ENCODE measurements around the gene LSM7.

The LSM7 gene

DNA sequence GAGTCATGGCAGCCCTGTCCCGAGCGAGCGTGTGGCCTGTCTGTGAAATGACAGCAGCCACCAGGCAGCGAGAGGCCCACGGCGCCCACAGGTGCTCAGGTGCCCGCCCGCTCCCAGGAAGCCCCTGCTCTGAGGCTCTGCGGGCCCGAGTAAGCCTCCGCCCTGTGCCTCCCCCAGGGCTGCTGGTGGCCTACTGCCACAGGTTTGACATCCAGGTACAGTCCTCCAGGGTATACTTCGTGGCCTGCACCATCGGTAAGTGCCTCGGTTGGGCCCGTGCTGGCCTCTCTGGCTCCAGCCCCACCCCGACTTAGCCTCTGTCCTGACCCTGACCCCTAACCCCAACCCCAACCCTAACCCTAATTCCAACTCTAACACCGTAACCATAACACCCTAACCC lies 16.7 kb upstream of the LSM7 start:
- peaks cover 5% of the 10 kb centered on the region for H3K79me1 ChIP-seq (ENCODE audit: low read depth, low read length)
- H3K4me3 ChIP-seq (ENCODE audit: low read length in 2 of 2), result no peak overlapping the region
- no peak overlapping the region for H3K4ac ChIP-seq (ENCODE audit: low read length)
- H2BK120ac ChIP-seq (ENCODE audit: low read depth, low read length), result no peak overlapping the region
- no peaks in the 10 kb centered on the region for H3K27me3 ChIP-seq (ENCODE audit: control insufficient read depth in 3 of 3, insufficient read depth in 3 of 3, low read depth in 1 of 3, low read length in 3 of 3)
- DNase-seq (ENCODE audit: low spot score), result no peak
- no peak overlapping the region for H3K9ac ChIP-seq (ENCODE audit: low read depth, low read length, poor library complexity)
- H2BK12ac ChIP-seq (ENCODE audit: low read length), result no peak overlapping the region
- H3K18ac ChIP-seq (ENCODE audit: low read length), result no peak overlapping the region
- no peak overlapping the region for H4K91ac ChIP-seq (ENCODE audit: low read depth, low read length, poor library complexity)
- H3K9me3 ChIP-seq (replicated peaks in 1 of 2; ENCODE audit: control insufficient read depth in 2 of 2, insufficient read depth in 1 of 2, low read depth in 1 of 2, low read length in 2 of 2), result no peaks in the 10 kb centered on the region
- no peak overlapping the region for H3K4me2 ChIP-seq (ENCODE audit: insufficient read depth, low read length, poor library complexity, severe bottlenecking)
- no peak overlapping the region for H2AFZ ChIP-seq (ENCODE audit: low read length)
- no peak overlapping the region for H3K14ac ChIP-seq (ENCODE audit: low read length)
- peak overlapping the region; percentile 31 for H3K23ac ChIP-seq (ENCODE audit: low read depth, low read length, poor library complexity)
- no peaks in the 10 kb centered on the region for H3K4me1 ChIP-seq (ENCODE audit: control insufficient read depth in 2 of 2, insufficient read depth in 1 of 2, low read depth in 1 of 2, low read length in 2 of 2)
- no peak overlapping the region for H3K27ac ChIP-seq (replicated peaks; ENCODE audit: low read length)
- peak overlapping the region; percentile 43 for H4K8ac ChIP-seq (ENCODE audit: low read depth, low read length)
- no peak overlapping the region for H2AK5ac ChIP-seq (ENCODE audit: low read depth, low read length)
- WGBS, 2 donors (ENCODE audit: extremely low coverage in 2 of 2, insufficient read length in 2 of 2, insufficient replicate concordance in 1 of 2), result 100% methylated on average over 1 of the region's 17 CpGs; no CpG with 5 or more reads in 1 of the 2 donors
- H2BK15ac ChIP-seq (ENCODE audit: low read length), result no peak overlapping the region
- peak overlapping the region; percentile 24 for H2BK5ac ChIP-seq (ENCODE audit: low read length)
- H3K36me3 ChIP-seq (replicated peaks in 1 of 2; ENCODE audit: control insufficient read depth in 2 of 2, insufficient read depth in 2 of 2, low read length in 2 of 2), result peaks cover 13 to 49% of the 10 kb centered on the region in 2 donors

DNA sequence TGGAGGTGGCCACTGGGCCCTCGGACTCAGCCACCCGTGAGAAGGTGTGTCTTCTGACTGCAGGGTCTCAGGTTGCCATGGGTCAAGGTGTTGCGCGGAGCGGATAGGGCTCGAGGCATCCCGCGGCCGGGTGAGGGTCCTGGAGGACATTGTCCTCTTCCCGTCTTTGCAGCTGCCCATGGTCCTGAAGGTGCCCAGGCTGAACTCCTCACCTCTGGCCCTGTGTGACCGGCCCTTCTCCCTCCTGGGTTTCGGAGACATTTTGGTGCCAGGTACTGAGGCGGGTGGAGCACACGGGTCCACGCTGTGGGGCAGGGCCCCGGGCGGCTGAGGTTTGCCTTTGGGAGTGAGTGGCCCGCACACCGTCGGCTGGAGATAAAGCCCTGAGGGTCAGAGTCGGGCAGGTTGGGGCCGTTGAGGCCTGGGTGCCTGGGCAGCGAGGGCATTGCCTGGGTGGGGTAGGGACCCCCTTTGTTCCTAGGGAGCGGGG lies 16.0 kb upstream of the LSM7 start:
- Histone ChIP-seq H2BK120ac (ENCODE audit: low read depth, low read length) (no peak overlapping the region), H3K23ac (ENCODE audit: low read depth, low read length, poor library complexity) (no peak overlapping the region), H3K36me3 (replicated peaks in 1 of 2; ENCODE audit: control insufficient read depth in 2 of 2, insufficient read depth in 2 of 2, low read length in 2 of 2) (peaks cover 11 to 53% of the 10 kb centered on the region in 2 donors), H3K9ac (ENCODE audit: low read depth, low read length, poor library complexity) (no peak overlapping the region), H3K4me2 (ENCODE audit: insufficient read depth, low read length, poor library complexity, severe bottlenecking) (no peak overlapping the region), H3K27ac (replicated peaks; ENCODE audit: low read length) (no peak overlapping the region), H2BK12ac (ENCODE audit: low read length) (no peak overlapping the region), H4K91ac (ENCODE audit: low read depth, low read length, poor library complexity) (no peak overlapping the region), H2BK5ac (ENCODE audit: low read length) (peak overlapping the region; percentile 24), H2BK15ac (ENCODE audit: low read length) (no peak overlapping the region), H3K4me1 (ENCODE audit: control insufficient read depth in 2 of 2, insufficient read depth in 1 of 2, low read depth in 1 of 2, low read length in 2 of 2) (no peaks in the 10 kb centered on the region), H4K8ac (ENCODE audit: low read depth, low read length) (no peak overlapping the region), H3K14ac (ENCODE audit: low read length) (no peak overlapping the region), H3K27me3 (ENCODE audit: control insufficient read depth in 3 of 3, insufficient read depth in 3 of 3, low read depth in 1 of 3, low read length in 3 of 3) (no peaks in the 10 kb centered on the region), H2AK5ac (ENCODE audit: low read depth, low read length) (no peak overlapping the region), H2AFZ (ENCODE audit: low read length) (no peak overlapping the region), H3K9me3 (replicated peaks in 1 of 2; ENCODE audit: control insufficient read depth in 2 of 2, insufficient read depth in 1 of 2, low read depth in 1 of 2, low read length in 2 of 2) (no peaks in the 10 kb centered on the region), H3K79me1 (ENCODE audit: low read depth, low read length) (peaks cover 11% of the 10 kb centered on the region), H3K18ac (ENCODE audit: low read length) (no peak overlapping the region), H3K4me3 (ENCODE audit: low read length in 2 of 2) (no peak overlapping the region), H3K4ac (ENCODE audit: low read length) (no peak overlapping the region)
- no peak for DNase-seq (ENCODE audit: low spot score)
- no CpG with 5 or more reads among the region's 24 CpGs for WGBS, 2 donors (ENCODE audit: extremely low coverage in 2 of 2, insufficient read length in 2 of 2, insufficient replicate concordance in 1 of 2)

DNA sequence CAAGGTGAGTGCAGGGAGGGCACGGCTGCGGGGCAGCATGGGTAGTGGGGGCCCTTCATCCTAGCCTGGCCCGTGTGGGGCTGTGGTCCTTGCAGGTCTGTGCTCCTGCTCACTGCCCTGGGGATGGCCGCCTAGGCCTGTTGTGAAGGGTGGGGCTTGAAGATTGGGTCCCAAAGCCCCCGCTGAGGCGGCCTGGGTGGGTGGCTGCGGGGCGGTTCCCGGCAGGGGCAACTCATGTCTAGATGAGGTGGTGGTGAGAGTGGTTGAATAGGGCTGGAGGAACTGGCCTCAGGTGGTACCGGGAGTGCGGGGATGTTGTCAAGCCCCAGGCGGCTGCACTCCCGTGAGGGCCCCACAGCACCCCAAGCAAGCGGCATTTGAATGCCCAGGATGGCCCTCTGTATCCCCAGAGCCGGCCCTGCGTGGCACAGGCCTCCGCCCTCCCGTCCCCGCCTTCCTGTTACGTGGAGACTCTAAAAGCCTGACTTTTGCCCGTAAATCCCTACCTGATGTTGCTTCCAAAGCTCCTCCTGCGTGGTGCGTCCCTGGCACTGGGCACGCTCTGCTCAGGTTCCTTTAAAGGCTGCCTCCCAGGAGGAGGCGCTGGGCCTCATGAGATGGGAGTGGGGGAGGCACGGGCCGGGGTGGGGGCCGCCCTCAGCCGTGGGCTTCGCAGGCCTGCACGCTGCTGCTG lies 15.1 kb upstream of the LSM7 start:
- Histone ChIP-seq H3K27me3 (ENCODE audit: control insufficient read depth in 3 of 3, insufficient read depth in 3 of 3, low read depth in 1 of 3, low read length in 3 of 3) (no peaks in the 10 kb centered on the region), H4K91ac (ENCODE audit: low read depth, low read length, poor library complexity) (no peak overlapping the region), H3K23ac (ENCODE audit: low read depth, low read length, poor library complexity) (peak overlapping the region; percentile 10), H3K4me3 (ENCODE audit: low read length in 2 of 2) (no peak overlapping the region), H3K36me3 (replicated peaks in 1 of 2; ENCODE audit: control insufficient read depth in 2 of 2, insufficient read depth in 2 of 2, low read length in 2 of 2) (peaks cover 14 to 58% of the 10 kb centered on the region in 2 donors), H3K9me3 (replicated peaks in 1 of 2; ENCODE audit: control insufficient read depth in 2 of 2, insufficient read depth in 1 of 2, low read depth in 1 of 2, low read length in 2 of 2) (no peaks in the 10 kb centered on the region), H4K8ac (ENCODE audit: low read depth, low read length) (peak overlapping the region; percentile 43), H3K4me1 (ENCODE audit: control insufficient read depth in 2 of 2, insufficient read depth in 1 of 2, low read depth in 1 of 2, low read length in 2 of 2) (no peaks in the 10 kb centered on the region), H2AFZ (ENCODE audit: low read length) (no peak overlapping the region), H2BK15ac (ENCODE audit: low read length) (no peak overlapping the region), H3K18ac (ENCODE audit: low read length) (peak overlapping the region; percentile 4), H3K27ac (replicated peaks; ENCODE audit: low read length) (no peak overlapping the region), H3K9ac (ENCODE audit: low read depth, low read length, poor library complexity) (peak overlapping the region; percentile 50), H3K79me1 (ENCODE audit: low read depth, low read length) (peaks cover 19% of the 10 kb centered on the region), H3K4ac (ENCODE audit: low read length) (no peak overlapping the region), H3K4me2 (ENCODE audit: insufficient read depth, low read length, poor library complexity, severe bottlenecking) (no peak overlapping the region), H3K14ac (ENCODE audit: low read length) (peak overlapping the region; percentile 56), H2BK5ac (ENCODE audit: low read length) (peak overlapping the region; percentile 66), H2BK120ac (ENCODE audit: low read depth, low read length) (no peak overlapping the region), H2AK5ac (ENCODE audit: low read depth, low read length) (peak overlapping the region; percentile 61), H2BK12ac (ENCODE audit: low read length) (no peak overlapping the region)
- no CpG with 5 or more reads among the region's 31 CpGs for WGBS, 2 donors (ENCODE audit: extremely low coverage in 2 of 2, insufficient read length in 2 of 2, insufficient replicate concordance in 1 of 2)
- DNase-seq (ENCODE audit: low spot score), result no peak

DNA sequence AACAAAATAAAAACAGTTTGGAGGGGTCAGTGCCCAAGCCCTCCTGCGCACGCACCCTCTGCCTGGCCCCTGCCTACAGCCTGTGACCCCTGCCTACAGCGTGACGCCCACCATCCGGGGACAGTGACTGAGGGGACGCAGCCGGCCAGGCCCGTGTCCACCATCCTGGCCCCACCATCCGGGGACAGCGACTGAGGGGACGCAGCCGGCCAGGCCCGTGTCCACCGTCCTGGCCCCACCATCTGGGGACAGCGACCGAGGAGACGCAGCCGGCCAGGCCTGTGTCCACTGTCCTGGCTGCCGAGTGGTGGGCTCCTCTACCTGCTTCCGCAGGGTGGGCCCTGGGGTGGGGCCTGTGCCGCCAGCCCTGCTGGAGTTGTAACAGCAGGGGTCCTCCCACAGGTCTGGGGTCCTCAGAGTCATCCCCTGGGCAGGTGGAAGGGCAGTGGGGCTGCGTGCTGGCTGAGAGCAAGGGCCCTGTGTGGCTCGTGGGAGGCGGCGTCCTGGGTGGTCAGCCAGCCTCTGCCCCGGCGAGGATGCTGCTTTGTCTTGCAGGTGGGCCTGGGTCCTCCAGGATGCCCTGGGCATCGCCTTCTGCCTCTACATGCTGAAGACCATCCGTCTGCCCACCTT lies 14.4 kb upstream of the LSM7 start:
- H2AK5ac ChIP-seq (ENCODE audit: low read depth, low read length), result peak overlapping the region; percentile 61
- H3K4me1 ChIP-seq (ENCODE audit: control insufficient read depth in 2 of 2, insufficient read depth in 1 of 2, low read depth in 1 of 2, low read length in 2 of 2), result peaks cover 0 to under 1% of the 10 kb centered on the region in 2 donors
- H2BK120ac ChIP-seq (ENCODE audit: low read depth, low read length), result no peak overlapping the region
- H3K4ac ChIP-seq (ENCODE audit: low read length), result no peak overlapping the region
- no peaks in the 10 kb centered on the region for H3K27me3 ChIP-seq (ENCODE audit: control insufficient read depth in 3 of 3, insufficient read depth in 3 of 3, low read depth in 1 of 3, low read length in 3 of 3)
- no peak overlapping the region for H4K91ac ChIP-seq (ENCODE audit: low read depth, low read length, poor library complexity)
- no peak for DNase-seq (ENCODE audit: low spot score)
- peak overlapping the region; percentile 66 for H2BK5ac ChIP-seq (ENCODE audit: low read length)
- WGBS, 2 donors (ENCODE audit: extremely low coverage in 2 of 2, insufficient read length in 2 of 2, insufficient replicate concordance in 1 of 2), result no CpG with 5 or more reads among the region's 29 CpGs
- no peak overlapping the region for H3K27ac ChIP-seq (replicated peaks; ENCODE audit: low read length)
- H3K4me2 ChIP-seq (ENCODE audit: insufficient read depth, low read length, poor library complexity, severe bottlenecking), result no peak overlapping the region
- H3K18ac ChIP-seq (ENCODE audit: low read length), result peak overlapping the region; percentile 4
- peaks cover 21% of the 10 kb centered on the region for H3K79me1 ChIP-seq (ENCODE audit: low read depth, low read length)
- peak overlapping the region; percentile 50 for H3K9ac ChIP-seq (ENCODE audit: low read depth, low read length, poor library complexity)
- no peak overlapping the region for H2BK15ac ChIP-seq (ENCODE audit: low read length)
- no peak overlapping the region for H2BK12ac ChIP-seq (ENCODE audit: low read length)
- H3K36me3 ChIP-seq (replicated peaks in 1 of 2; ENCODE audit: control insufficient read depth in 2 of 2, insufficient read depth in 2 of 2, low read length in 2 of 2), result peaks cover 14 to 63% of the 10 kb centered on the region in 2 donors
- no peak overlapping the region for H2AFZ ChIP-seq (ENCODE audit: low read length)
- H3K23ac ChIP-seq (ENCODE audit: low read depth, low read length, poor library complexity), result peak overlapping the region; percentile 10
- H4K8ac ChIP-seq (ENCODE audit: low read depth, low read length), result no peak overlapping the region
- H3K4me3 ChIP-seq (ENCODE audit: low read length in 2 of 2), result no peak overlapping the region
- no peaks in the 10 kb centered on the region for H3K9me3 ChIP-seq (replicated peaks in 1 of 2; ENCODE audit: control insufficient read depth in 2 of 2, insufficient read depth in 1 of 2, low read depth in 1 of 2, low read length in 2 of 2)
- peak overlapping the region; percentile 56 for H3K14ac ChIP-seq (ENCODE audit: low read length)

All from neuronal stem cell (in vitro differentiated cells).